Measurements from ENCODE around the gene NUDT5. TPM values are rescaled to one million over a fixed set of nuclear protein-coding genes. Genes with fewer than 3 reads are reported as not detected.

NUDT5 gene
- total and polyA plus RNA-seq, 2 of the 8 experiments (the other 6 are each of a cell fraction or from before 2014, with no cell fraction given) = 130 to 134 TPM

GRCh38 chr10:12235116-12235694, 39.5 kb upstream of the NUDT5 start (continued):
- TF ChIP-seq, protein P1, sequence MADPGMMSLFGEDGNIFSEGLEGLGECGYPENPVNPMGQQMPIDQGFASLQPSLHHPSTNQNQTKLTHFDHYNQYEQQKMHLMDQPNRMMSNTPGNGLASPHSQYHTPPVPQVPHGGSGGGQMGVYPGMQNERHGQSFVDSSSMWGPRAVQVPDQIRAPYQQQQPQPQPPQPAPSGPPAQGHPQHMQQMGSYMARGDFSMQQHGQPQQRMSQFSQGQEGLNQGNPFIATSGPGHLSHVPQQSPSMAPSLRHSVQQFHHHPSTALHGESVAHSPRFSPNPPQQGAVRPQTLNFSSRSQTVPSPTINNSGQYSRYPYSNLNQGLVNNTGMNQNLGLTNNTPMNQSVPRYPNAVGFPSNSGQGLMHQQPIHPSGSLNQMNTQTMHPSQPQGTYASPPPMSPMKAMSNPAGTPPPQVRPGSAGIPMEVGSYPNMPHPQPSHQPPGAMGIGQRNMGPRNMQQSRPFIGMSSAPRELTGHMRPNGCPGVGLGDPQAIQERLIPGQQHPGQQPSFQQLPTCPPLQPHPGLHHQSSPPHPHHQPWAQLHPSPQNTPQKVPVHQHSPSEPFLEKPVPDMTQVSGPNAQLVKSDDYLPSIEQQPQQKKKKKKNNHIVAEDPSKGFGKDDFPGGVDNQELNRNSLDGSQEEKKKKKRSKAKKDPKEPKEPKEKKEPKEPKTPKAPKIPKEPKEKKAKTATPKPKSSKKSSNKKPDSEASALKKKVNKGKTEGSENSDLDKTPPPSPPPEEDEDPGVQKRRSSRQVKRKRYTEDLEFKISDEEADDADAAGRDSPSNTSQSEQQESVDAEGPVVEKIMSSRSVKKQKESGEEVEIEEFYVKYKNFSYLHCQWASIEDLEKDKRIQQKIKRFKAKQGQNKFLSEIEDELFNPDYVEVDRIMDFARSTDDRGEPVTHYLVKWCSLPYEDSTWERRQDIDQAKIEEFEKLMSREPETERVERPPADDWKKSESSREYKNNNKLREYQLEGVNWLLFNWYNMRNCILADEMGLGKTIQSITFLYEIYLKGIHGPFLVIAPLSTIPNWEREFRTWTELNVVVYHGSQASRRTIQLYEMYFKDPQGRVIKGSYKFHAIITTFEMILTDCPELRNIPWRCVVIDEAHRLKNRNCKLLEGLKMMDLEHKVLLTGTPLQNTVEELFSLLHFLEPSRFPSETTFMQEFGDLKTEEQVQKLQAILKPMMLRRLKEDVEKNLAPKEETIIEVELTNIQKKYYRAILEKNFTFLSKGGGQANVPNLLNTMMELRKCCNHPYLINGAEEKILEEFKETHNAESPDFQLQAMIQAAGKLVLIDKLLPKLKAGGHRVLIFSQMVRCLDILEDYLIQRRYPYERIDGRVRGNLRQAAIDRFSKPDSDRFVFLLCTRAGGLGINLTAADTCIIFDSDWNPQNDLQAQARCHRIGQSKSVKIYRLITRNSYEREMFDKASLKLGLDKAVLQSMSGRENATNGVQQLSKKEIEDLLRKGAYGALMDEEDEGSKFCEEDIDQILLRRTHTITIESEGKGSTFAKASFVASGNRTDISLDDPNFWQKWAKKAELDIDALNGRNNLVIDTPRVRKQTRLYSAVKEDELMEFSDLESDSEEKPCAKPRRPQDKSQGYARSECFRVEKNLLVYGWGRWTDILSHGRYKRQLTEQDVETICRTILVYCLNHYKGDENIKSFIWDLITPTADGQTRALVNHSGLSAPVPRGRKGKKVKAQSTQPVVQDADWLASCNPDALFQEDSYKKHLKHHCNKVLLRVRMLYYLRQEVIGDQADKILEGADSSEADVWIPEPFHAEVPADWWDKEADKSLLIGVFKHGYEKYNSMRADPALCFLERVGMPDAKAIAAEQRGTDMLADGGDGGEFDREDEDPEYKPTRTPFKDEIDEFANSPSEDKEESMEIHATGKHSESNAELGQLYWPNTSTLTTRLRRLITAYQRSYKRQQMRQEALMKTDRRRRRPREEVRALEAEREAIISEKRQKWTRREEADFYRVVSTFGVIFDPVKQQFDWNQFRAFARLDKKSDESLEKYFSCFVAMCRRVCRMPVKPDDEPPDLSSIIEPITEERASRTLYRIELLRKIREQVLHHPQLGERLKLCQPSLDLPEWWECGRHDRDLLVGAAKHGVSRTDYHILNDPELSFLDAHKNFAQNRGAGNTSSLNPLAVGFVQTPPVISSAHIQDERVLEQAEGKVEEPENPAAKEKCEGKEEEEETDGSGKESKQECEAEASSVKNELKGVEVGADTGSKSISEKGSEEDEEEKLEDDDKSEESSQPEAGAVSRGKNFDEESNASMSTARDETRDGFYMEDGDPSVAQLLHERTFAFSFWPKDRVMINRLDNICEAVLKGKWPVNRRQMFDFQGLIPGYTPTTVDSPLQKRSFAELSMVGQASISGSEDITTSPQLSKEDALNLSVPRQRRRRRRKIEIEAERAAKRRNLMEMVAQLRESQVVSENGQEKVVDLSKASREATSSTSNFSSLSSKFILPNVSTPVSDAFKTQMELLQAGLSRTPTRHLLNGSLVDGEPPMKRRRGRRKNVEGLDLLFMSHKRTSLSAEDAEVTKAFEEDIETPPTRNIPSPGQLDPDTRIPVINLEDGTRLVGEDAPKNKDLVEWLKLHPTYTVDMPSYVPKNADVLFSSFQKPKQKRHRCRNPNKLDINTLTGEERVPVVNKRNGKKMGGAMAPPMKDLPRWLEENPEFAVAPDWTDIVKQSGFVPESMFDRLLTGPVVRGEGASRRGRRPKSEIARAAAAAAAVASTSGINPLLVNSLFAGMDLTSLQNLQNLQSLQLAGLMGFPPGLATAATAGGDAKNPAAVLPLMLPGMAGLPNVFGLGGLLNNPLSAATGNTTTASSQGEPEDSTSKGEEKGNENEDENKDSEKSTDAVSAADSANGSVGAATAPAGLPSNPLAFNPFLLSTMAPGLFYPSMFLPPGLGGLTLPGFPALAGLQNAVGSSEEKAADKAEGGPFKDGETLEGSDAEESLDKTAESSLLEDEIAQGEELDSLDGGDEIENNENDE (IDR thresholded peaks at IDR 0.05; ENCODE audit: insufficient replicate concordance, low read length) = no peak
- TF ChIP-seq, protein P2, sequence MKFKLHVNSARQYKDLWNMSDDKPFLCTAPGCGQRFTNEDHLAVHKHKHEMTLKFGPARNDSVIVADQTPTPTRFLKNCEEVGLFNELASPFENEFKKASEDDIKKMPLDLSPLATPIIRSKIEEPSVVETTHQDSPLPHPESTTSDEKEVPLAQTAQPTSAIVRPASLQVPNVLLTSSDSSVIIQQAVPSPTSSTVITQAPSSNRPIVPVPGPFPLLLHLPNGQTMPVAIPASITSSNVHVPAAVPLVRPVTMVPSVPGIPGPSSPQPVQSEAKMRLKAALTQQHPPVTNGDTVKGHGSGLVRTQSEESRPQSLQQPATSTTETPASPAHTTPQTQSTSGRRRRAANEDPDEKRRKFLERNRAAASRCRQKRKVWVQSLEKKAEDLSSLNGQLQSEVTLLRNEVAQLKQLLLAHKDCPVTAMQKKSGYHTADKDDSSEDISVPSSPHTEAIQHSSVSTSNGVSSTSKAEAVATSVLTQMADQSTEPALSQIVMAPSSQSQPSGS (IDR thresholded peaks at IDR 0.05; ENCODE audit: low read length) = no peak
- TF ChIP-seq GABPA (IDR thresholded peaks at IDR 0.05; ENCODE audit: borderline replicate concordance, insufficient read depth, low read length) (no peak), BACH1 (IDR thresholded peaks at IDR 0.05; ENCODE audit: low read length) (no peak)

Measured in H1 (cell line).